HG02588 (cell line): ENCODE measurements around the gene THSD4.

Experiments used
- ATAC-seq: cut with Tn5 transposase; IDR thresholded peaks from one replicate; pipeline ENCODE4 v1.9.1; 2021; ENCODE audit warnings: mild to moderate bottlenecking, moderate library complexity; ENCODE audit not compliant: unreplicated experiment

The THSD4 gene

GRCh38 chr15:71782422-71783165 lies 667.3 kb downstream of the THSD4 start:
- no peak for ATAC-seq

- ATAC-seq: no peak
Observed at GRCh38 chr15:71784719-71785118, 669.4 kb downstream of the THSD4 start.

- no peak for ATAC-seq
Observed at GRCh38 chr15:71785996-71786395, 670.7 kb downstream of the THSD4 start.

GRCh38 chr15:71786673-71787072 lies 671.4 kb downstream of the THSD4 start:
- ATAC-seq: no peak

GRCh38 chr15:71788646-71789579 lies 673.6 kb downstream of the THSD4 start:
- ATAC-seq: no peak

- ATAC-seq: no peak
Observed at GRCh38 chr15:71789616-71790015, 674.3 kb downstream of the THSD4 start.

- no peak for ATAC-seq
Observed at GRCh38 chr15:71790081-71790480, 674.8 kb downstream of the THSD4 start.

- no peak for ATAC-seq
Observed at GRCh38 chr15:71791975-71792374, 676.7 kb downstream of the THSD4 start.

- ATAC-seq: no peak
Observed at GRCh38 chr15:71792521-71792920, 677.2 kb downstream of the THSD4 start.

GRCh38 chr15:71798641-71799040 lies 683.4 kb downstream of the THSD4 start:
- ATAC-seq: no peak

GRCh38 chr15:71800190-71800589 lies 684.9 kb downstream of the THSD4 start:
- ATAC-seq: no peak

- no peak for ATAC-seq
Observed at GRCh38 chr15:71800835-71801745, 685.8 kb downstream of the THSD4 start.

GRCh38 chr15:71801935-71802655 lies 686.8 kb downstream of the THSD4 start:
- no peak for ATAC-seq

GRCh38 chr15:71802770-71803169 lies 687.5 kb downstream of the THSD4 start:
- ATAC-seq: no peak

- ATAC-seq: no peak
Observed at GRCh38 chr15:71804226-71804625, 689.0 kb downstream of the THSD4 start.

GRCh38 chr15:71804695-71805470 lies 689.6 kb downstream of the THSD4 start:
- ATAC-seq: no peak

GRCh38 chr15:71806452-71806931 lies 691.2 kb downstream of the THSD4 start:
- ATAC-seq: no peak

- ATAC-seq: no peak
Observed at GRCh38 chr15:71807125-71807629, 691.9 kb downstream of the THSD4 start.

GRCh38 chr15:71807691-71808091 lies 692.4 kb downstream of the THSD4 start:
- no peak for ATAC-seq
